GM21619 (cell line): Measurements from ENCODE around the gene RFX8.
"Not testable (repeated sequence)": the region's sequence is repeated elsewhere in the genome, so short reads cannot be mapped to it uniquely, and the experiment has no call there.

Source experiments
- ATAC-seq: cut with Tn5 transposase; IDR thresholded peaks from one replicate; pipeline ENCODE4 v1.9.1; 2021; ENCODE audit not compliant: unreplicated experiment

RFX8 gene

GRCh38 chr2:101354420-101355311, 120.2 kb downstream of the RFX8 start:
- ATAC-seq, result no peak

- ATAC-seq, result not testable (repeated sequence)
These were observed 122.3 kb downstream of the RFX8 start for GRCh38 chr2:101352631-101353030.

GRCh38 chr2:101351207-101351606, 123.7 kb downstream of the RFX8 start:
- no peak for ATAC-seq

GRCh38 chr2:101349893-101350662, 124.8 kb downstream of the RFX8 start:
- ATAC-seq, result no peak

GRCh38 chr2:101348883-101349282, 126.0 kb downstream of the RFX8 start:
- no peak for ATAC-seq
